HCT116 (cell line): ENCODE results near the gene TEX55. TPM values are rescaled to one million over a fixed set of nuclear protein-coding genes. Genes with fewer than 3 reads are reported as not detected.

Experiments used
- ATAC-seq: fragments of 200-7000 bp; cut with Tn5 transposase; 2 replicates; pipeline ENCODE4 v1.9.1; 2020; ENCODE audit warnings: mild to moderate bottlenecking, moderate library complexity
- BruUV-seq: library from RNA; stranded (reverse); fragments of 400-500 nt; replicated peaks from 2 replicates; lab custom pipeline; 2021; lab: Mats Ljungman, UMichigan
- CTCF ChIA-PET: fragments of 300-600 bp; sonication (Branson Sonifier 250); formaldehyde crosslinking; loops from one replicate; lab custom pipeline; 2021; ENCODE audit warnings: antibody characterized with exemption; lab: Charles Lee
- POLR2A ChIA-PET: fragments of 300-600, 350-600 bp; sonication (Branson Sonifier 250); formaldehyde crosslinking; loops from one replicate; lab custom pipeline; 2021; ENCODE audit warnings: antibody characterized with exemption; lab: Charles Lee
- RAD21 ChIA-PET, 2 experiments: fragments of 300-600 bp; sonication (Branson Sonifier 250); formaldehyde crosslinking; loops; one replicate each; lab custom pipeline; 2023; ENCODE audit warnings: low total read pairs in 2 of 2; ENCODE audit not compliant: uncharacterized antibody in 2 of 2, unreplicated experiment in 2 of 2, low non-redundant PET in 1 of 2; lab: Charles Lee
- DNase-seq: peaks from one replicate; pipeline ENCODE4 v3.0.0-alpha.2; 2010; ENCODE audit warnings: low read depth, low spot score
- H2AFZ ChIP-seq: fragments of 200-600 bp; shearing (Covaris generic), sonication (generic); 2 replicates; pipeline ENCODE4 v1.6.1; 2017; ENCODE audit warnings: low read depth, mixed run types, mixed read lengths, antibody characterized with exemption, low read length; ENCODE audit not compliant: poor library complexity, severe bottlenecking
- H3K27ac ChIP-seq: 2 replicates; pipeline ENCODE4 v1.5.1; 2012; ENCODE audit warnings: low read depth, low read length
- H3K27me3 ChIP-seq: fragments of 200-600 bp; sonication (generic); 2 replicates; pipeline ENCODE4 v1.6.1; 2016; ENCODE audit warnings: mixed run types, low read length, mixed read lengths; ENCODE audit not compliant: insufficient read depth
- H3K36me3 ChIP-seq, 2 experiments: fragments of 200-500 bp in 1 of 2; fragments of 200-600 bp in 1 of 2; sonication (Bioruptor generic) in 1 of 2; sonication (generic) in 1 of 2; 2 replicates each; pipeline versions ENCODE4 v1.5.1 to v1.6.1; 2014 to 2016; ENCODE audit warnings: low read length in 2 of 2, inconsistent platforms in 1 of 2, mixed read lengths in 1 of 2, mixed run types in 1 of 2; ENCODE audit not compliant: insufficient read depth in 2 of 2, control insufficient read depth in 1 of 2
- H3K4me1 ChIP-seq, 2 experiments: fragments of 200-600 bp in 1 of 2; sonication (generic) in 1 of 2; 2 replicates each; pipeline versions ENCODE4 v1.5.1 to v1.6.1; 2012 to 2017; ENCODE audit warnings: low read length in 2 of 2, inconsistent platforms in 1 of 2, mild to moderate bottlenecking in 1 of 2, mixed read lengths in 1 of 2, mixed run types in 1 of 2, moderate library complexity in 1 of 2; ENCODE audit not compliant: insufficient read depth in 2 of 2, control insufficient read depth in 1 of 2
- H3K4me2 ChIP-seq: fragments of 200-600 bp; sonication (generic); 2 replicates; pipeline ENCODE4 v1.6.1; 2017; ENCODE audit warnings: mixed run types, low read length, mixed read lengths
- H3K4me3 ChIP-seq, 2 experiments: fragments of 200-600 bp in 1 of 2; sonication (generic) in 1 of 2; replicated peaks in 1 of 2; 2 replicates each; pipeline ENCODE4 v1.5.1; 2011 to 2016; ENCODE audit warnings: low read length in 2 of 2, control low read depth in 1 of 2, low read depth in 1 of 2, mild to moderate bottlenecking in 1 of 2, mixed read lengths in 1 of 2, mixed run types in 1 of 2
- H3K79me2 ChIP-seq: fragments of 200-600 bp; sonication (generic); 2 replicates; pipeline ENCODE4 v1.6.1; 2017; ENCODE audit warnings: mild to moderate bottlenecking, mixed run types, low read length, moderate library complexity, mixed read lengths; ENCODE audit not compliant: insufficient read depth
- H3K9ac ChIP-seq: fragments of 200-600 bp; sonication (generic); 2 replicates; pipeline ENCODE4 v1.6.1; 2016; ENCODE audit warnings: low read length, mixed read lengths
- H3K9me2 ChIP-seq: fragments of 200-600 bp; sonication (generic), shearing (Covaris generic); 2 replicates; pipeline ENCODE4 v1.6.1; 2017; ENCODE audit warnings: mixed run types, mild to moderate bottlenecking, moderate library complexity; ENCODE audit not compliant: insufficient read depth
- H3K9me3 ChIP-seq, 2 experiments: fragments of 200-500 bp in 1 of 2; fragments of 200-600 bp in 1 of 2; sonication (Bioruptor generic) in 1 of 2; sonication (generic) in 1 of 2; 2 replicates each; pipeline ENCODE4 v1.6.1; 2014 to 2017; ENCODE audit warnings: low read length in 2 of 2, mixed read lengths in 2 of 2, inconsistent platforms in 1 of 2, low read depth in 1 of 2, mild to moderate bottlenecking in 1 of 2, mixed run types in 1 of 2, moderate library complexity in 1 of 2; ENCODE audit not compliant: control insufficient read depth in 1 of 2, insufficient read depth in 1 of 2
- H4K20me1 ChIP-seq: fragments of 200-600 bp; sonication (generic), shearing (Covaris generic); 2 replicates; pipeline ENCODE4 v1.6.1; 2017; ENCODE audit warnings: mixed run types, mild to moderate bottlenecking, moderate library complexity; ENCODE audit not compliant: insufficient read depth
- CBX3 ChIP-seq: IDR thresholded peaks from 2 replicates; pipeline ENCODE4 v1.6.1; 2012; ENCODE audit warnings: low read depth
- CEBPB ChIP-seq: IDR thresholded peaks from 2 replicates; pipeline ENCODE4 v1.6.1; 2012; ENCODE audit warnings: low read depth
- EGR1 ChIP-seq: IDR thresholded peaks from 2 replicates; pipeline ENCODE4 v1.6.1; 2012; ENCODE audit warnings: low read depth
- ELF1 ChIP-seq: IDR thresholded peaks from 2 replicates; pipeline ENCODE4 v1.6.1; 2012; ENCODE audit warnings: low read depth, borderline replicate concordance
- EZH2phosphoT487 ChIP-seq: fragments of 200-600 bp; IDR thresholded peaks from 2 replicates; pipeline ENCODE4 v1.6.1; 2018; ENCODE audit warnings: antibody characterized with exemption, borderline replicate concordance
- POLR2A ChIP-seq: IDR thresholded peaks from 2 replicates; pipeline ENCODE4 v1.7.0; 2011; ENCODE audit warnings: borderline replicate concordance; ENCODE audit not compliant: insufficient read depth, insufficient read length; ENCODE audit errors: extremely low read depth
- POLR2AphosphoS5 ChIP-seq: IDR thresholded peaks from 2 replicates; pipeline ENCODE4 v1.6.1; 2011; ENCODE audit warnings: mild to moderate bottlenecking, low read depth, low read length, moderate library complexity
- RAD21 ChIP-seq: IDR thresholded peaks from 2 replicates; pipeline ENCODE4 v1.6.1; 2012; ENCODE audit warnings: low read depth, mild to moderate bottlenecking
- SIN3A ChIP-seq: IDR thresholded peaks from 2 replicates; pipeline ENCODE4 v1.6.1; 2012; ENCODE audit warnings: low read depth
- SRF ChIP-seq: IDR thresholded peaks from 2 replicates; pipeline ENCODE4 v1.6.1; 2012; ENCODE audit warnings: low read depth
- ZFX ChIP-seq: fragments of 450-650 bp; IDR thresholded peaks from 2 replicates; pipeline ENCODE4 v1.6.1; 2017
- ZNF274 ChIP-seq: fragments of 200-500 bp; sonication (Bioruptor generic); IDR thresholded peaks from 2 replicates; pipeline ENCODE4 v1.6.1; 2014; ENCODE audit warnings: mild to moderate bottlenecking, low read depth, low read length, inconsistent platforms
- intact Hi-C: fragments of 100-400 bp; cut with micrococcal nuclease; formaldehyde crosslinking; loops from 2 replicates; pipeline ENCODE4 v1.10.0; 2022
- total RNA-seq: library from RNA; stranded (reverse); gene quantifications from one replicate; pipeline ENCODE4 v1.2.1, GENCODE V29; 2021; ENCODE audit not compliant: unreplicated experiment
- TF ChIP-seq, protein P1 (sequence below): IDR thresholded peaks from 2 replicates; pipeline ENCODE4 v1.6.1; 2012
- TF ChIP-seq, protein P2 (sequence below): IDR thresholded peaks from 2 replicates; pipeline ENCODE4 v1.6.1; 2012
- TF ChIP-seq, protein P3 (sequence below): IDR thresholded peaks from 2 replicates; pipeline ENCODE4 v1.6.1; 2012; ENCODE audit warnings: low read depth

The TEX55 gene
- total RNA-seq, 1 experiment from 2014 or later, result not detected

DNA sequence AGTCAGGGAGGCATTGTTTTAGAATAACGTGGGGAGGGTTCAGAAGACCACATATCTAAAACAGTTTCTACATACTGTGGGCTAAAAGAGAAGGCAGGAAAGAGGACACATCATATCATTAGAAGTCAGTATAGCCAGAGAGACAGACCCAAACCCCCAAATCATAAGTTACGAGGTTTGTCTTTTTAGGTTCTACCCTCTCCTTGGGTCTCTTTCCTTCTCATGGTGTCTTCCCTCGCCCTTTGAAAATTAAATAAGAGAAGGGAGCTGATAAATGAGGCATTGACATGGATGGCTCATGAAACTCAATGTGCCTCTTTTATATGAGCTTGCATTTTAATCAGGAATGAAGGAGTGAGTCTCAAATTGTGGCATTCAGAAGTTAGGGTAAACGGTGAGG is 30.8 kb downstream of the TEX55 start:
- DNase-seq, result no peak
- ChIA-PET POLR2A (no interaction called here), RAD21 (no interaction called here), CTCF (no interaction called here)
- Histone ChIP-seq H3K9ac (no peak overlapping the region), H3K79me2 (no peaks in the 10 kb centered on the region), H2AFZ (no peak overlapping the region), H3K27ac (no peak overlapping the region), H4K20me1 (no peaks in the 10 kb centered on the region), H3K9me2 (no peaks in the 10 kb centered on the region), H3K4me1 (no peaks in the 10 kb centered on the region), H3K9me3 (no peaks in the 10 kb centered on the region), H3K36me3 (no peaks in the 10 kb centered on the region), H3K4me3 (no peak overlapping the region), H3K4me2 (no peak overlapping the region), H3K27me3 (no peaks in the 10 kb centered on the region)
- no peak for ATAC-seq
- TF ChIP-seq ELF1, result no peak
- TF ChIP-seq SRF, result no peak
- TF ChIP-seq, protein P1, sequence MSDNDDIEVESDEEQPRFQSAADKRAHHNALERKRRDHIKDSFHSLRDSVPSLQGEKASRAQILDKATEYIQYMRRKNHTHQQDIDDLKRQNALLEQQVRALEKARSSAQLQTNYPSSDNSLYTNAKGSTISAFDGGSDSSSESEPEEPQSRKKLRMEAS, result no peak
- TF ChIP-seq ZFX, result no peak
- TF ChIP-seq EZH2phosphoT487, result no peak
- TF ChIP-seq CBX3, result no peak
- TF ChIP-seq, protein P2, sequence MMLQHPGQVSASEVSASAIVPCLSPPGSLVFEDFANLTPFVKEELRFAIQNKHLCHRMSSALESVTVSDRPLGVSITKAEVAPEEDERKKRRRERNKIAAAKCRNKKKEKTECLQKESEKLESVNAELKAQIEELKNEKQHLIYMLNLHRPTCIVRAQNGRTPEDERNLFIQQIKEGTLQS, result no peak
- TF ChIP-seq CEBPB, result no peak
- TF ChIP-seq POLR2AphosphoS5, result no peak
- TF ChIP-seq, protein P3, sequence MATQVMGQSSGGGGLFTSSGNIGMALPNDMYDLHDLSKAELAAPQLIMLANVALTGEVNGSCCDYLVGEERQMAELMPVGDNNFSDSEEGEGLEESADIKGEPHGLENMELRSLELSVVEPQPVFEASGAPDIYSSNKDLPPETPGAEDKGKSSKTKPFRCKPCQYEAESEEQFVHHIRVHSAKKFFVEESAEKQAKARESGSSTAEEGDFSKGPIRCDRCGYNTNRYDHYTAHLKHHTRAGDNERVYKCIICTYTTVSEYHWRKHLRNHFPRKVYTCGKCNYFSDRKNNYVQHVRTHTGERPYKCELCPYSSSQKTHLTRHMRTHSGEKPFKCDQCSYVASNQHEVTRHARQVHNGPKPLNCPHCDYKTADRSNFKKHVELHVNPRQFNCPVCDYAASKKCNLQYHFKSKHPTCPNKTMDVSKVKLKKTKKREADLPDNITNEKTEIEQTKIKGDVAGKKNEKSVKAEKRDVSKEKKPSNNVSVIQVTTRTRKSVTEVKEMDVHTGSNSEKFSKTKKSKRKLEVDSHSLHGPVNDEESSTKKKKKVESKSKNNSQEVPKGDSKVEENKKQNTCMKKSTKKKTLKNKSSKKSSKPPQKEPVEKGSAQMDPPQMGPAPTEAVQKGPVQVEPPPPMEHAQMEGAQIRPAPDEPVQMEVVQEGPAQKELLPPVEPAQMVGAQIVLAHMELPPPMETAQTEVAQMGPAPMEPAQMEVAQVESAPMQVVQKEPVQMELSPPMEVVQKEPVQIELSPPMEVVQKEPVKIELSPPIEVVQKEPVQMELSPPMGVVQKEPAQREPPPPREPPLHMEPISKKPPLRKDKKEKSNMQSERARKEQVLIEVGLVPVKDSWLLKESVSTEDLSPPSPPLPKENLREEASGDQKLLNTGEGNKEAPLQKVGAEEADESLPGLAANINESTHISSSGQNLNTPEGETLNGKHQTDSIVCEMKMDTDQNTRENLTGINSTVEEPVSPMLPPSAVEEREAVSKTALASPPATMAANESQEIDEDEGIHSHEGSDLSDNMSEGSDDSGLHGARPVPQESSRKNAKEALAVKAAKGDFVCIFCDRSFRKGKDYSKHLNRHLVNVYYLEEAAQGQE, result no peak
- TF ChIP-seq EGR1, result no peak
- no peak for TF ChIP-seq POLR2A
- no peak for TF ChIP-seq SIN3A
- no peak for TF ChIP-seq ZNF274
- TF ChIP-seq RAD21, result no peak
- no TSS peak for BruUV-seq
- intact Hi-C loops, result no loop called here
